ENCODE measurements around the gene FGFRL1. TPM values are rescaled to one million over a fixed set of nuclear protein-coding genes. Genes with fewer than 3 reads are reported as not detected.

FGFRL1 gene
- total RNA-seq, 1 experiment from 2014 or later, result 26.1 TPM

- H2BK120ac ChIP-seq (ENCODE audit: low read depth, low read length, poor library complexity, severe bottlenecking), result no peak overlapping the region
- no peaks in the 10 kb centered on the region for H3K27me3 ChIP-seq (ENCODE audit: insufficient read depth, low read length)
- H2BK5ac ChIP-seq (ENCODE audit: insufficient read length, low read length), result no peak overlapping the region
- H2BK20ac ChIP-seq (ENCODE audit: low read depth, low read length, poor library complexity, severe bottlenecking), result no peak overlapping the region
- no peak overlapping the region for H3K4me2 ChIP-seq (ENCODE audit: insufficient read depth, insufficient read length, low read length)
- no peak overlapping the region for H2BK15ac ChIP-seq (ENCODE audit: low read depth, low read length)
- no peak overlapping the region for H3K23ac ChIP-seq (ENCODE audit: insufficient read length, low read depth, low read length)
- H3K9ac ChIP-seq (ENCODE audit: extremely low read depth, insufficient read length, low read length), result no peak overlapping the region
- H3T11ph ChIP-seq (ENCODE audit: low read length), result no peak overlapping the region
- no peak overlapping the region for H4K5ac ChIP-seq (ENCODE audit: insufficient read length, low read depth, low read length)
- no peak overlapping the region for H4K8ac ChIP-seq (replicated peaks; ENCODE audit: insufficient read length, low read depth, low read length)
- no peak for DNase-seq
- Mint-ChIP-seq H3K4me1 (peaks cover 0 to 4% of the 10 kb centered on the region in 2 experiments; a peak in 1 of 4 replicates), H3K9me3 (no peaks in the 10 kb centered on the region), H3K4me3 (no peak overlapping the region), H3K27me3 (ENCODE audit: low read depth) (no peaks in the 10 kb centered on the region), H3K36me3 (ENCODE audit: insufficient read depth in 1 of 3, low read depth in 3 of 3) (peaks cover 3 to 6% (median 6%) of the 10 kb centered on the region in 3 experiments; a peak in 5 of 7 replicates), H3K27ac (no peak overlapping the region)
- H3K4ac ChIP-seq (ENCODE audit: low read depth, low read length), result no peak overlapping the region
- no peaks in the 10 kb centered on the region for H3K9me3 ChIP-seq (ENCODE audit: control insufficient read depth, low read depth, low read length)
- no peak overlapping the region for H3K27ac ChIP-seq (ENCODE audit: insufficient read length, low read depth, low read length)
- no peak overlapping the region for H2AK5ac ChIP-seq (ENCODE audit: insufficient read length, low read length)
- no CpG with 5 or more reads among the region's 16 CpGs for WGBS (ENCODE audit: extremely low coverage, insufficient read length, low lambda C conversion rate)
- H3K18ac ChIP-seq (ENCODE audit: insufficient read length, low read depth, low read length), result no peak overlapping the region
- no peak for TF ChIP-seq CTCF (conservative IDR thresholded peaks at IDR 0.05)
- H3K4me1 ChIP-seq (ENCODE audit: insufficient read depth, low read length), result no peaks in the 10 kb centered on the region; the same call in 1 of the 2 replicates
- no peaks in the 10 kb centered on the region for H4K20me1 ChIP-seq (ENCODE audit: control insufficient read depth, insufficient read depth, insufficient read length)
- no peak overlapping the region for H4K91ac ChIP-seq (ENCODE audit: insufficient read length, low read depth, low read length)
- no peak overlapping the region; the same call in 1 of the 2 replicates for H3K14ac ChIP-seq (ENCODE audit: insufficient read depth, low read length)
- no peak overlapping the region for H2BK12ac ChIP-seq (ENCODE audit: insufficient read length, low read depth, low read length)
- H3K79me2 ChIP-seq (ENCODE audit: insufficient read depth, low read length), result no peaks in the 10 kb centered on the region
- no peaks in the 10 kb centered on the region for H3K79me1 ChIP-seq (ENCODE audit: insufficient read depth, low read depth, low read length, poor library complexity, severe bottlenecking)
- H2AFZ ChIP-seq (ENCODE audit: low read length), result no peak overlapping the region
- H3K23me2 ChIP-seq (ENCODE audit: insufficient read length, low read depth, low read length, poor library complexity, severe bottlenecking), result no peaks in the 10 kb centered on the region
- H3K56ac ChIP-seq (ENCODE audit: insufficient read length, low read depth, low read length), result no peak overlapping the region
Observed at GRCh38 chr4:1030559-1030958, 19.1 kb downstream of the FGFRL1 start.

Measured in H9 (cell line).